Uterus (tissue), 2 donors: ENCODE measurements around the gene BRSK2.

ENCODE experiments used
- POLR2A ChIP-seq, 2 donors: fragments of 450-650 bp; IDR thresholded peaks; one replicate each; pipeline ENCODE4 v1.6.1; 2016; ENCODE audit warnings: antibody characterized with exemption in 2 of 2, mild to moderate bottlenecking in 1 of 2, moderate library complexity in 1 of 2
- TF ChIP-seq, protein P1 (sequence below), 4 experiments: fragments of 200-600 bp in 2 of 4; fragments of 450-650 bp in 2 of 4; sonication (generic) in 2 of 4; IDR thresholded peaks; one replicate each; pipeline ENCODE4 v1.5.1; 2016 to 2019; ENCODE audit warnings: antibody characterized with exemption in 4 of 4, mild to moderate bottlenecking in 2 of 4, moderate library complexity in 1 of 4

DNA sequence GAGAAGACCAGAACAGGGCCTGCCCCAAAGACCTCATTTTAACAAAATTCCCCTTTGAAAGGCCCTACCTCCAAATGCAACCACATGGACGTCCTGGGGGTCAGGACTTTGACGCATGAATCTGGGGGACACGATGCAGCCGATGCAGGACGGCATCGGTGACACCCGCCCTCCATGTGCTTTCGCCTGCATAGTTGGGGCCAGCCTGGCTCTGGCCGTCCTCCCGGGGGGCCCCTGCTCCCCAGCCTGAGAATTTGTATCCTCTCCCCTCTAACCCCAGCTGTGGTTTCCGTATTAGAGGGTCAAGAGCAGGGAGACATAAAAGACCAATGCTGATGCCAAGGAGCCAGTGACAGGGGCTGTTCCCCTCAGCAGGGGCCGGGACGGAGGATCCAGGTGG, 18.4 kb upstream of the BRSK2 start:
- TF ChIP-seq, protein P1, sequence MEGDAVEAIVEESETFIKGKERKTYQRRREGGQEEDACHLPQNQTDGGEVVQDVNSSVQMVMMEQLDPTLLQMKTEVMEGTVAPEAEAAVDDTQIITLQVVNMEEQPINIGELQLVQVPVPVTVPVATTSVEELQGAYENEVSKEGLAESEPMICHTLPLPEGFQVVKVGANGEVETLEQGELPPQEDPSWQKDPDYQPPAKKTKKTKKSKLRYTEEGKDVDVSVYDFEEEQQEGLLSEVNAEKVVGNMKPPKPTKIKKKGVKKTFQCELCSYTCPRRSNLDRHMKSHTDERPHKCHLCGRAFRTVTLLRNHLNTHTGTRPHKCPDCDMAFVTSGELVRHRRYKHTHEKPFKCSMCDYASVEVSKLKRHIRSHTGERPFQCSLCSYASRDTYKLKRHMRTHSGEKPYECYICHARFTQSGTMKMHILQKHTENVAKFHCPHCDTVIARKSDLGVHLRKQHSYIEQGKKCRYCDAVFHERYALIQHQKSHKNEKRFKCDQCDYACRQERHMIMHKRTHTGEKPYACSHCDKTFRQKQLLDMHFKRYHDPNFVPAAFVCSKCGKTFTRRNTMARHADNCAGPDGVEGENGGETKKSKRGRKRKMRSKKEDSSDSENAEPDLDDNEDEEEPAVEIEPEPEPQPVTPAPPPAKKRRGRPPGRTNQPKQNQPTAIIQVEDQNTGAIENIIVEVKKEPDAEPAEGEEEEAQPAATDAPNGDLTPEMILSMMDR (IDR thresholded peaks at IDR 0.05), result no peak
- TF ChIP-seq POLR2A (IDR thresholded peaks at IDR 0.05), result no peak
